Cardiac septum (tissue), 1 donor: ENCODE measurements around the gene ARFGAP1. TPM values are rescaled to one million over a fixed set of nuclear protein-coding genes. Genes with fewer than 3 reads are reported as not detected.
A peak's percentile ranks its signal among the peaks of the same experiment; 100 is the strongest.
"Not testable (repeated sequence)": the region's sequence is repeated elsewhere in the genome, so short reads cannot be mapped to it uniquely, and the experiment has no call there.

Experiments
- DNase-seq: peaks from one replicate; pipeline ENCODE4 v3.0.0-alpha.2; 2020; ENCODE audit warnings: low spot score
- intact Hi-C: fragments of 100-400 bp; cut with DNase I; formaldehyde crosslinking; loops from one replicate; pipeline ENCODE4 v1.14.0; 2022
- total RNA-seq: library from RNA; stranded (reverse); fragmentation: NEBNext Ultra II Directional; extraction: Animal tissue kit (Norgen Biotek cat#: 25700); gene quantifications from one replicate; pipeline ENCODE4 v1.2.1, GENCODE V29; 2021
- donor health status: DM: no; HTN: no; CAD: no.

Gene ARFGAP1
- total RNA-seq, 1 donor from 2014 or later, result 49.5 TPM

GRCh38 chr20:63325021-63325471 lies 52.4 kb downstream of the ARFGAP1 start:
- intact Hi-C loops, result no loop called here

GRCh38 chr20:63325554-63326313 lies 53.1 kb downstream of the ARFGAP1 start:
- DNase-seq, result peak; percentile 19
- intact Hi-C loops, result no loop called here

More at GRCh38 chr20:63325021-63325471, 52.4 kb downstream of the ARFGAP1 start:
- peak; percentile 55 for DNase-seq

- peak; percentile 27 for DNase-seq
- intact Hi-C loops, result no loop called here
These were observed 54.0 kb downstream of the ARFGAP1 start for GRCh38 chr20:63326314-63327230.

GRCh38 chr20:63327231-63327745 lies 54.7 kb downstream of the ARFGAP1 start:
- DNase-seq, result peak; percentile 56
- intact Hi-C loops, result no loop called here

- intact Hi-C loops, result no loop called here
These were observed 55.5 kb downstream of the ARFGAP1 start for GRCh38 chr20:63328026-63328700.

GRCh38 chr20:63328718-63329275 lies 56.2 kb downstream of the ARFGAP1 start:
- DNase-seq, result peak; percentile 39
- intact Hi-C loops, result no loop called here

More at GRCh38 chr20:63328026-63328700, 55.5 kb downstream of the ARFGAP1 start:
- DNase-seq, result peak; percentile 53

- intact Hi-C loops, result no loop called here
- peak; percentile 73 for DNase-seq
These were observed 56.9 kb downstream of the ARFGAP1 start for GRCh38 chr20:63329331-63330083.

GRCh38 chr20:63330084-63330760 lies 57.6 kb downstream of the ARFGAP1 start:
- DNase-seq, result peak; percentile 70
- intact Hi-C loops, result no loop called here

- peak; percentile 62 for DNase-seq
- intact Hi-C loops, result no loop called here
These were observed 58.3 kb downstream of the ARFGAP1 start for GRCh38 chr20:63330940-63331339.

GRCh38 chr20:63331741-63332400 lies 59.3 kb downstream of the ARFGAP1 start:
- DNase-seq, result peak; percentile 65
- intact Hi-C loops, result no loop called here

- peak; percentile 9 for DNase-seq
- intact Hi-C loops, result no loop called here
These were observed 60.1 kb downstream of the ARFGAP1 start for GRCh38 chr20:63332488-63333240.

GRCh38 chr20:63333241-63333836 lies 60.7 kb downstream of the ARFGAP1 start:
- intact Hi-C loops, result no loop called here
- DNase-seq, result no peak

- DNase-seq, result no peak
- intact Hi-C loops, result no loop called here
These were observed 61.7 kb downstream of the ARFGAP1 start for GRCh38 chr20:63334356-63334755.

GRCh38 chr20:63335060-63335459 lies 62.4 kb downstream of the ARFGAP1 start:
- intact Hi-C loops, DNase-seq: not testable (repeated sequence)

GRCh38 chr20:63335711-63336110 lies 63.1 kb downstream of the ARFGAP1 start:
- no peak for DNase-seq
- intact Hi-C loops, result no loop called here

- DNase-seq, result no peak
- intact Hi-C loops, result no loop called here
These were observed 63.7 kb downstream of the ARFGAP1 start for GRCh38 chr20:63336232-63336752.
